Smooth muscle cell (in vitro differentiated cells): Measurements from ENCODE around the gene CHMP4B. TPM values are rescaled to one million over a fixed set of nuclear protein-coding genes. Genes with fewer than 3 reads are reported as not detected.
A peak's percentile ranks its signal among the peaks of the same experiment; 100 is the strongest.

Experiments used
- DNase-seq: peaks from one replicate; lab custom pipeline; 2025; ENCODE audit not compliant: unreplicated experiment; lab: John Stamatoyannopoulos, UW
- H2AFZ ChIP-seq: fragments of 200-600 bp; sonication (generic); 2 replicates; pipeline ENCODE4 v1.6.0; 2016; ENCODE audit warnings: antibody characterized with exemption, low read depth, mild to moderate bottlenecking
- H3F3A ChIP-seq: fragments of 200-600 bp; sonication (generic); 2 replicates; pipeline ENCODE4 v1.6.0; 2017; ENCODE audit warnings: antibody characterized with exemption, low read depth
- H3K27ac ChIP-seq: fragments of 200-600 bp; sonication (generic); 2 replicates; pipeline ENCODE4 v1.5.1; 2016; ENCODE audit warnings: low read depth, mild to moderate bottlenecking
- H3K27me3 ChIP-seq: fragments of 200-600 bp; sonication (generic); 2 replicates; pipeline ENCODE4 v1.6.1; 2016; ENCODE audit warnings: low read depth, mild to moderate bottlenecking
- H3K36me3 ChIP-seq: fragments of 200-600 bp; sonication (generic); 2 replicates; pipeline ENCODE4 v1.5.1; 2016; ENCODE audit warnings: low read depth
- H3K4me1 ChIP-seq: fragments of 200-600 bp; sonication (generic); 2 replicates; pipeline ENCODE4 v1.5.1; 2016; ENCODE audit warnings: low read depth
- H3K4me2 ChIP-seq: fragments of 200-600 bp; sonication (generic); 2 replicates; pipeline ENCODE4 v1.6.0; 2016; ENCODE audit warnings: mild to moderate bottlenecking
- H3K4me3 ChIP-seq: fragments of 200-600 bp; sonication (generic); 2 replicates; pipeline ENCODE4 v1.5.1; 2016; ENCODE audit warnings: mild to moderate bottlenecking
- H3K79me2 ChIP-seq: fragments of 200-600 bp; sonication (generic); 2 replicates; pipeline ENCODE4 v1.6.0; 2016; ENCODE audit warnings: low read depth, mild to moderate bottlenecking
- H3K9ac ChIP-seq: fragments of 200-600 bp; sonication (generic); 2 replicates; pipeline ENCODE4 v1.6.0; 2016; ENCODE audit warnings: low read depth
- H3K9me3 ChIP-seq: fragments of 200-600 bp; sonication (generic); replicated peaks from 2 replicates; pipeline ENCODE4 v1.5.1; 2016; ENCODE audit warnings: low read depth
- H4K20me1 ChIP-seq: fragments of 200-600 bp; sonication (generic); 2 replicates; pipeline ENCODE4 v1.6.0; 2016; ENCODE audit warnings: low read depth
- WGBS: methylation state at CpG from one replicate; pipeline ENCODE4 v1.1.7; 2016; ENCODE audit warnings: low lambda C conversion rate; 5-methylcytosine and 5-hydroxymethylcytosine counted together
- polyA plus RNA-seq: library from polyadenylated mRNA; unstranded; fragments of >200 nt; fragmentation: Nextera tagmentation; extraction: Ambion mirVana; gene quantifications from 2 replicates; pipeline ENCODE4 v1.2.1, GENCODE V29; 2016
- total RNA-seq: library from RNA; depleted of rRNA; stranded (reverse); fragments of >200 nt; gene quantifications from 2 replicates; pipeline ENCODE4 v1.2.3, GENCODE V29; 2014
- TF ChIP-seq, protein P1 (sequence below): fragments of 200-600 bp; sonication (generic); IDR thresholded peaks from 2 replicates; pipeline ENCODE4 v1.5.1; 2017; ENCODE audit warnings: borderline replicate concordance, mild to moderate bottlenecking, antibody characterized with exemption; ENCODE audit not compliant: insufficient read depth, poor library complexity, severe bottlenecking

CHMP4B gene
- total and polyA plus RNA-seq, 2 experiments from 2014 or later: 6.2 to 49.4 TPM

DNA sequence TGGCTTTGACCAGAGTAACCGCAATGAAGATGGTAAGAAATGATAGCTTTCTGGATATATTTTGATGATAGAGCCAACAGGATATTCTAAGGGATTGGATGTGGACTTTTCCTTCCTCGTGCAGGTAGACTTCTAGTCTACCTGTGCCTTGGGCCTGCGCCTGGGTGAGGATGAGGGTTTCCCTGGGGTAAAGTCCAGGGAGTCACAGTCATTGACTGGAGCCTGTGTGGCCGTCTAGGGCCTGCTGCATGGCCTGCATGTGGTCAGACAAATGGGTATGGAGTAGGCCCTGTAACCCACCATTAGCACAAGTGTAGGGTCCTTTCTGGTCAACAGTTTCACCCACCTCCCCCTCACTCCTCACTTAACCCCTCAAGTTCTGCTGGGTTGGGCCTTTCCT is 12.7 kb upstream of the CHMP4B start:
- H2AFZ ChIP-seq: no peak overlapping the region
- no peaks in the 10 kb centered on the region for H3K27me3 ChIP-seq
- H3K9me3 ChIP-seq: no peaks in the 10 kb centered on the region
- H3K4me3 ChIP-seq: no peak overlapping the region
- no peak for DNase-seq
- 74% methylated on average over 4 of the region's 4 CpGs for WGBS
- H3K27ac ChIP-seq: no peak overlapping the region
- no peaks in the 10 kb centered on the region for H3K36me3 ChIP-seq
- peaks cover 11% of the 10 kb centered on the region for H3F3A ChIP-seq
- TF ChIP-seq, protein P1, sequence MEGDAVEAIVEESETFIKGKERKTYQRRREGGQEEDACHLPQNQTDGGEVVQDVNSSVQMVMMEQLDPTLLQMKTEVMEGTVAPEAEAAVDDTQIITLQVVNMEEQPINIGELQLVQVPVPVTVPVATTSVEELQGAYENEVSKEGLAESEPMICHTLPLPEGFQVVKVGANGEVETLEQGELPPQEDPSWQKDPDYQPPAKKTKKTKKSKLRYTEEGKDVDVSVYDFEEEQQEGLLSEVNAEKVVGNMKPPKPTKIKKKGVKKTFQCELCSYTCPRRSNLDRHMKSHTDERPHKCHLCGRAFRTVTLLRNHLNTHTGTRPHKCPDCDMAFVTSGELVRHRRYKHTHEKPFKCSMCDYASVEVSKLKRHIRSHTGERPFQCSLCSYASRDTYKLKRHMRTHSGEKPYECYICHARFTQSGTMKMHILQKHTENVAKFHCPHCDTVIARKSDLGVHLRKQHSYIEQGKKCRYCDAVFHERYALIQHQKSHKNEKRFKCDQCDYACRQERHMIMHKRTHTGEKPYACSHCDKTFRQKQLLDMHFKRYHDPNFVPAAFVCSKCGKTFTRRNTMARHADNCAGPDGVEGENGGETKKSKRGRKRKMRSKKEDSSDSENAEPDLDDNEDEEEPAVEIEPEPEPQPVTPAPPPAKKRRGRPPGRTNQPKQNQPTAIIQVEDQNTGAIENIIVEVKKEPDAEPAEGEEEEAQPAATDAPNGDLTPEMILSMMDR: no peak
- no peaks in the 10 kb centered on the region for H3K4me1 ChIP-seq
- no peaks in the 10 kb centered on the region for H4K20me1 ChIP-seq
- H3K4me2 ChIP-seq: no peak overlapping the region
- no peak overlapping the region for H3K9ac ChIP-seq
- no peaks in the 10 kb centered on the region for H3K79me2 ChIP-seq

DNA sequence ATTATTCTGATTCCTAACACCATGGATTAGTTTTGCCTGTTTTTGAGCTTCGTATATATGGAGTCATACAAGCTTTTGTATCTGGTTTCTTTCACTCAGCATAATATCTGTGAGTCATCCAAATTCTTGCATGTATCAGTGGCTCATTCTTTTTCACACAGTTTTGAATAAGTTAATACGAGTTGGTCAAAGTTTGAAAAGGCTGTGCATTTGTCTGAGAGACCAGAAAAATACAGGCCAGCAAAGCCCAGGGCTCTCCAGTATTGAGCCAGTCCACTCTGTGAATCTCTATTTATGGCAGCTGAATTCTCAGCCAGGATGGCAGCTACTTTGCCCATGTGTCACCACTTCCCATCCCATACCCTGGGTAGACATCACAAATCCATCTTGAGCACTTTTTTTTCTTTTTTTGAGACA is 7.2 kb upstream of the CHMP4B start:
- H3K27ac ChIP-seq: peak overlapping the region; percentile 79
- no peak overlapping the region for H3K4me3 ChIP-seq
- no peaks in the 10 kb centered on the region for H3K4me1 ChIP-seq
- no peak overlapping the region for H2AFZ ChIP-seq
- H3K9ac ChIP-seq: peak overlapping the region; percentile 16
- H3K79me2 ChIP-seq: no peaks in the 10 kb centered on the region
- TF ChIP-seq, protein P1: no peak
- H3F3A ChIP-seq: peaks cover 12% of the 10 kb centered on the region
- no peaks in the 10 kb centered on the region for H3K27me3 ChIP-seq
- DNase-seq: no peak
- H3K9me3 ChIP-seq: no peaks in the 10 kb centered on the region
- 3% methylated on average over 2 of the region's 2 CpGs for WGBS
- no peaks in the 10 kb centered on the region for H4K20me1 ChIP-seq
- H3K36me3 ChIP-seq: no peaks in the 10 kb centered on the region
- peak overlapping the region; percentile 22 for H3K4me2 ChIP-seq

DNA sequence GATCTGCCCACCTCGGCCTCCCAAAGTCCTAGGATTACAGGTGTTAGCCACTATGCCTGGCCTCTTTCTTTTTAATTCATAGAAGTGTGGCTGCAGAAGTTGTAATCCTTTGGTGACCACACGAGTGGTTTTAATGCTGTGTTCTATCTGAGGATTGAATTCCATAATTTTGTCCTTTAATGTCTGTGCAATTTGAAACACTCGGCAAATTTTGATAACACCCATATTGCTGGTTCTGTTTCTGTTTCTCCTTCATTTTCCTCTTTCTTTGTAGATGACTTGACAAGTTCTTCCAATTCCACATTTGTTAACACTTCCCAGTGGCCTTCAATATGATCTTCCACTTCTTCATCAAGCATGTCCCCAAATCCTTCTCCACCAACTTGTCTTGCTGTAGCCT is 2.8 kb upstream of the CHMP4B start:
- TF ChIP-seq, protein P1: no peak
- 93% methylated on average over 3 of the region's 3 CpGs for WGBS

DNA sequence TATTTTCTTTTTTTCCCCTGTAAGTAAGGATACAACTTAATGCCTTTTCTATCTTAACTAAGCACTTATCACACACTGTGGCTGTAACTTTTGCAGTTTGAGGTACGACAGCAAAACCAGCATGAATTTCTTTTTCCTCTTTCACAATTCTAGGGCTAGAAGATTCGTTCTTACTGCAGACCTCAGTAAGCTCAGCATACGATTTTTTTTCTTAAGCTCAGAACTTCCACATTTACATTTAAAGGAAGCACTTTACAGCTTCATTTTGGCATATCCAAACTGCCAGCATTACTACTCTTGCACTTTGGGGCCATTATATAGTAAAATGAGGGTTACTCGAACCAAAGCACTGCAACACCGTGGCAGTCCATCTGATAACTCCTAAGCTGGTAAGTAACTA is 889 bp upstream of the CHMP4B start:
- Histone ChIP-seq H3K36me3 (no peaks in the 10 kb centered on the region), H3K9ac (no peak overlapping the region), H2AFZ (no peak overlapping the region), H3K27me3 (no peaks in the 10 kb centered on the region), H3F3A (peaks cover 3% of the 10 kb centered on the region), H3K4me2 (no peak overlapping the region), H3K9me3 (no peaks in the 10 kb centered on the region), H3K79me2 (peaks cover 39% of the 10 kb centered on the region), H4K20me1 (peaks cover 30% of the 10 kb centered on the region), H3K4me3 (no peak overlapping the region), H3K4me1 (peaks cover 10% of the 10 kb centered on the region), H3K27ac (no peak overlapping the region)
- WGBS: 58% methylated on average over 5 of the region's 5 CpGs
- DNase-seq: no peak
- TF ChIP-seq, protein P1: no peak

More for the DNA sequence above, 2.8 kb upstream of the CHMP4B start:
- H3K4me1 ChIP-seq: peaks cover 10% of the 10 kb centered on the region
- H2AFZ ChIP-seq: no peak overlapping the region
- H3K4me2 ChIP-seq: no peak overlapping the region
- H3K79me2 ChIP-seq: peaks cover 20% of the 10 kb centered on the region
- no peaks in the 10 kb centered on the region for H3K9me3 ChIP-seq
- no peak for DNase-seq
- no peaks in the 10 kb centered on the region for H3K36me3 ChIP-seq
- peaks cover 15% of the 10 kb centered on the region for H3F3A ChIP-seq
- H3K4me3 ChIP-seq: no peak overlapping the region
- H3K9ac ChIP-seq: no peak overlapping the region
- H3K27me3 ChIP-seq: no peaks in the 10 kb centered on the region
- H4K20me1 ChIP-seq: peaks cover 11% of the 10 kb centered on the region
- no peak overlapping the region for H3K27ac ChIP-seq
